ENCODE measurements around the gene SLC16A8. TPM values are rescaled to one million over a fixed set of nuclear protein-coding genes. Genes with fewer than 3 reads are reported as not detected.

Gene SLC16A8
- total RNA-seq, 2 experiments from 2014 or later: not detected

GRCh38 chr22:38031491-38031890 is 52.5 kb downstream of the SLC16A8 start:
- Histone ChIP-seq H3K4me3 (ENCODE audit: low read length) (no peak overlapping the region), H3K9me3 (ENCODE audit: control insufficient read depth in 1 of 2, insufficient read depth in 1 of 2, low read length in 2 of 2) (no peaks in the 10 kb centered on the region), H3K36me3 (ENCODE audit: insufficient read depth, low read length) (no peaks in the 10 kb centered on the region), H3K4me1 (ENCODE audit: insufficient read depth, low read length) (no peaks in the 10 kb centered on the region), H3K27me3 (ENCODE audit: control insufficient read depth in 1 of 2, insufficient read depth in 2 of 2, low read length in 2 of 2) (no peaks in the 10 kb centered on the region), H3K27ac (ENCODE audit: low read depth in 1 of 2, low read length in 2 of 2) (no peak overlapping the region)
- no peak for TF ChIP-seq CTCF (IDR thresholded peaks at IDR 0.05)
- ATAC-seq (ENCODE audit: poor library complexity): no peak
- Mint-ChIP-seq H3K9me3 (no peaks in the 10 kb centered on the region), H3K36me3 (ENCODE audit: low read depth) (no peaks in the 10 kb centered on the region), H3K4me3 (no peak overlapping the region), H3K4me1 (ENCODE audit: low read depth) (no peaks in the 10 kb centered on the region), H3K27me3 (no peaks in the 10 kb centered on the region), H3K27ac (no peak overlapping the region)
- POLR2A ChIA-PET: no interaction called here
- no peak for DNase-seq
- intact Hi-C loops (cut with DNase I, micrococcal nuclease): no loop called here
- CTCF ChIA-PET: no interaction called here

GRCh38 chr22:38030311-38031133 is 53.5 kb downstream of the SLC16A8 start:
- H3K36me3 Mint-ChIP-seq (ENCODE audit: low read depth): no peaks in the 10 kb centered on the region

GRCh38 chr22:38029901-38030300 is 54.1 kb downstream of the SLC16A8 start:
- Histone ChIP-seq H3K9me3 (ENCODE audit: control insufficient read depth in 1 of 2, insufficient read depth in 1 of 2, low read length in 2 of 2) (no peaks in the 10 kb centered on the region), H3K4me1 (ENCODE audit: insufficient read depth, low read length) (no peaks in the 10 kb centered on the region), H3K36me3 (ENCODE audit: insufficient read depth, low read length) (no peaks in the 10 kb centered on the region), H3K27ac (ENCODE audit: low read depth in 1 of 2, low read length in 2 of 2) (no peak overlapping the region), H3K4me3 (ENCODE audit: low read length) (no peak overlapping the region), H3K27me3 (ENCODE audit: control insufficient read depth in 1 of 2, insufficient read depth in 2 of 2, low read length in 2 of 2) (no peaks in the 10 kb centered on the region)
- ChIA-PET POLR2A (no interaction called here), CTCF (no interaction called here)
- intact Hi-C loops (cut with DNase I, micrococcal nuclease): no loop called here
- no peak overlapping the region for H3K4me3 Mint-ChIP-seq
- no peaks in the 10 kb centered on the region for H3K36me3 Mint-ChIP-seq (ENCODE audit: low read depth)
- ATAC-seq (ENCODE audit: poor library complexity) (no peak), DNase-seq (no peak)
- no peak for TF ChIP-seq CTCF (IDR thresholded peaks at IDR 0.05)
- H3K27me3 Mint-ChIP-seq: no peaks in the 10 kb centered on the region
- no peaks in the 10 kb centered on the region for H3K9me3 Mint-ChIP-seq
- H3K4me1 Mint-ChIP-seq (ENCODE audit: low read depth): no peaks in the 10 kb centered on the region
- no peak overlapping the region for H3K27ac Mint-ChIP-seq

More at GRCh38 chr22:38030311-38031133, 53.5 kb downstream of the SLC16A8 start:
- H3K4me1 ChIP-seq (ENCODE audit: insufficient read depth, low read length): no peaks in the 10 kb centered on the region
- no peaks in the 10 kb centered on the region for H3K27me3 ChIP-seq (ENCODE audit: control insufficient read depth in 1 of 2, insufficient read depth in 2 of 2, low read length in 2 of 2)
- no peak overlapping the region for H3K27ac ChIP-seq (ENCODE audit: low read depth in 1 of 2, low read length in 2 of 2)
- ATAC-seq (ENCODE audit: poor library complexity) (no peak), DNase-seq (no peak)
- H3K27ac Mint-ChIP-seq: no peak overlapping the region
- CTCF ChIA-PET: no interaction called here
- H3K4me3 Mint-ChIP-seq: no peak overlapping the region
- TF ChIP-seq CTCF (IDR thresholded peaks at IDR 0.05): no peak
- H3K27me3 Mint-ChIP-seq: no peaks in the 10 kb centered on the region
- H3K36me3 ChIP-seq (ENCODE audit: insufficient read depth, low read length): no peaks in the 10 kb centered on the region
- POLR2A ChIA-PET: no interaction called here
- no peaks in the 10 kb centered on the region for H3K9me3 ChIP-seq (ENCODE audit: control insufficient read depth in 1 of 2, insufficient read depth in 1 of 2, low read length in 2 of 2)
- no peaks in the 10 kb centered on the region for H3K4me1 Mint-ChIP-seq (ENCODE audit: low read depth)
- H3K4me3 ChIP-seq (ENCODE audit: low read length): no peak overlapping the region
- H3K9me3 Mint-ChIP-seq: no peaks in the 10 kb centered on the region
- intact Hi-C loops (cut with DNase I, micrococcal nuclease): no loop called here
